Testis (tissue), 5 donors: Measurements from ENCODE around the gene NPPC. TPM values are rescaled to one million over a fixed set of nuclear protein-coding genes. Genes with fewer than 3 reads are reported as not detected.

Experiments used
- DNase-seq: peaks from one replicate; pipeline ENCODE4 v3.0.0-alpha.2; 2019
- H3K27ac ChIP-seq, 2 donors: fragments of 200-600 bp; sonication (generic); one replicate each; pipeline ENCODE4 v1.5.1; 2019
- H3K27me3 ChIP-seq: fragments of 200-600 bp; sonication (generic); one replicate; pipeline ENCODE4 v1.5.1; 2019
- H3K36me3 ChIP-seq: fragments of 200-600 bp; sonication (generic); one replicate; pipeline ENCODE4 v1.5.1; 2017; ENCODE audit warnings: low read depth; ENCODE audit errors: missing control alignments
- H3K4me1 ChIP-seq: fragments of 200-600 bp; sonication (generic); one replicate; pipeline ENCODE4 v1.5.1; 2019
- H3K4me3 ChIP-seq, 2 donors: fragments of 200-600 bp; sonication (generic); one replicate each; pipeline ENCODE4 v1.5.1; 2017 to 2019
- H3K9me3 ChIP-seq: fragments of 200-600 bp; sonication (generic); one replicate; pipeline ENCODE4 v1.5.1; 2017
- POLR2A ChIP-seq: fragments of 450-650 bp; IDR thresholded peaks from one replicate; pipeline ENCODE4 v1.6.1; 2017; ENCODE audit warnings: antibody characterized with exemption, mild to moderate bottlenecking, moderate library complexity
- WGBS, 2 donors: methylation state at CpG; one replicate each; pipeline ENCODE4 v1.1.5; 2018; 5-methylcytosine and 5-hydroxymethylcytosine counted together
- intact Hi-C: fragments of 100-400 bp; cut with DNase I; formaldehyde crosslinking; loops from one replicate; pipeline ENCODE4 v1.15.1; 2023; ENCODE audit warnings: low total_unique reads
- long read RNA-seq, 2 donors: transcript quantifications; one replicate each; lab custom pipeline, GENCODE V29; 2026
- polyA plus RNA-seq: library from polyadenylated mRNA; stranded (reverse); fragments of 350-450 nt; fragmentation: Illumina TruSeq; extraction: RNeasy Lipid Tissue Mini Kit (QIAGEN cat#74804); gene quantifications from one replicate; pipeline ENCODE4 v1.2.3, GENCODE V29; 2014; ENCODE audit warnings: low read depth, low replicate concordance; ENCODE audit not compliant: insufficient read depth
- total RNA-seq, 2 donors: library from RNA; depleted of rRNA; stranded (reverse); fragments of >200 nt; gene quantifications; one replicate each; pipeline ENCODE4 v1.2.3, GENCODE V29; 2016
- TF ChIP-seq, protein P1 (sequence below), 3 experiments: fragments of 450-650 bp in 2 of 3; fragments of 200-600 bp in 1 of 3; sonication (generic) in 1 of 3; IDR thresholded peaks; one replicate each; pipeline ENCODE4 v1.5.1; 2016 to 2019; ENCODE audit warnings: antibody characterized with exemption in 3 of 3, mild to moderate bottlenecking in 2 of 3, moderate library complexity in 1 of 3

The NPPC gene, protein sequence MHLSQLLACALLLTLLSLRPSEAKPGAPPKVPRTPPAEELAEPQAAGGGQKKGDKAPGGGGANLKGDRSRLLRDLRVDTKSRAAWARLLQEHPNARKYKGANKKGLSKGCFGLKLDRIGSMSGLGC
- total RNA-seq, result not detected
- 0.78 TPM for polyA plus RNA-seq
- long read RNA-seq, donor 1, partial matches to known transcripts, result 0 of 1 reads
- long read RNA-seq, donor 1, other reads (novel, unspliced or antisense), result 0 of 1 reads
- long read RNA-seq, donor 2, result 0 reads

DNA sequence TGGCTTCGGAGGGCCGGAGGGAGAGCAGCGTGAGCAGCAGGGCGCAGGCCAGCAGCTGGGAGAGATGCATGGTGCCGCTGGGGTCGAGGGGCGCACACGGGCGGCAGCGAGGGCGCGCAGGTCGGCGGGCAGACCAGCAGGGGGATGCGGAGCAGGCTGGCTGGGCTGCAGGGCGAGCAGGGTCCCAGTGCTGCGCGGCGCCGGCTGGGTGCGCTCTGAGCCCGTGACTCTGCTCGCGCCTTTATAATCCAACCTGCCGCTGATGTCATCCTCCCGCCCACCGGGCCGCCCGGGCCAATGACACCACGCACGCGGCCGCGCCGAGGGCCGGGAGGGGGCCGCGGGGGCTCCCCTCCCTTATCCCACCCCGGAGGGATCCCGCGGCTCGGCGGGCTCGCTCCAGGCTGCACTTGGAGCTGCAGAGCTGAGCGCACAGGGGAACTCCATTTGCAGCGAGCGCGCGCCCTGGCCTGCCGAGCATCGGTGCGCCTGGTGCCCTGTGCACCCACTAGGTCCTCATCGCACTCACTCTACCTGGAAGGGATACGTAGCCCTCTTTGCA is at the start of gene NPPC:
TSS of gene NPPC (minus strand) at position 217 of the 562 bp plus-strand sequence. CDS start at position 70, 147 bp downstream.
- Histone ChIP-seq H3K27ac (no peak within 1 kb of the TSS), H3K4me1 (peaks cover 14% of the 10 kb centered on the region), H3K36me3 (no peaks in the 10 kb centered on the region), H3K4me3 (peak within 1 kb of the TSS; percentile 31 to 34), H3K9me3 (no peaks in the 10 kb centered on the region), H3K27me3 (no peaks in the 10 kb centered on the region)
- intact Hi-C loops, result no loop called here
- DNase-seq, result peak; percentile 68
- TF ChIP-seq POLR2A, result no peak
- TF ChIP-seq, protein P1, sequence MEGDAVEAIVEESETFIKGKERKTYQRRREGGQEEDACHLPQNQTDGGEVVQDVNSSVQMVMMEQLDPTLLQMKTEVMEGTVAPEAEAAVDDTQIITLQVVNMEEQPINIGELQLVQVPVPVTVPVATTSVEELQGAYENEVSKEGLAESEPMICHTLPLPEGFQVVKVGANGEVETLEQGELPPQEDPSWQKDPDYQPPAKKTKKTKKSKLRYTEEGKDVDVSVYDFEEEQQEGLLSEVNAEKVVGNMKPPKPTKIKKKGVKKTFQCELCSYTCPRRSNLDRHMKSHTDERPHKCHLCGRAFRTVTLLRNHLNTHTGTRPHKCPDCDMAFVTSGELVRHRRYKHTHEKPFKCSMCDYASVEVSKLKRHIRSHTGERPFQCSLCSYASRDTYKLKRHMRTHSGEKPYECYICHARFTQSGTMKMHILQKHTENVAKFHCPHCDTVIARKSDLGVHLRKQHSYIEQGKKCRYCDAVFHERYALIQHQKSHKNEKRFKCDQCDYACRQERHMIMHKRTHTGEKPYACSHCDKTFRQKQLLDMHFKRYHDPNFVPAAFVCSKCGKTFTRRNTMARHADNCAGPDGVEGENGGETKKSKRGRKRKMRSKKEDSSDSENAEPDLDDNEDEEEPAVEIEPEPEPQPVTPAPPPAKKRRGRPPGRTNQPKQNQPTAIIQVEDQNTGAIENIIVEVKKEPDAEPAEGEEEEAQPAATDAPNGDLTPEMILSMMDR (IDR thresholded peaks at IDR 0.05), result peak in 2 of 3 experiments; percentile 14 to 18
- 0% methylated on average over 2 to 26 of the region's 54 CpGs for whole genome bisulfite sequencing, 2 donors

DNA sequence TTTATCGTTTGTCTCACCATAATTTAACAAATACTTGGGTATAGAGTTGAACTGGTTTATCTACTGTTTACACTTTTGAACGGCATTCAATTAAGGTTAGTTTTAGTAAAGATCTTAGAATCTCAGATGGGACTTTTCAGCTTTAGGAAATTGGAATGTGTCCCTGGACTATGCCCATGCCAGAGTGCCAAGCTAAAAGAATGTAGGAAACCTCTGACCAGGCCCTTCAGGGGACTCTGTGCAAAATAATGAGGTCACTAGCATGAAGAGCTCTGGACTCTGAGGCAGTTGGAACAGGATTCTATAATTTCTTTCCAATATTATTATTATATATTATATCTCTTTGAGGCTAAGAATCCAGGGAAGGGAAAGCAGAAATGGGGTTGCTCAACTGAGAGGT is 48.8 kb upstream of the NPPC start:
- Histone ChIP-seq H3K9me3 (no peaks in the 10 kb centered on the region), H3K27me3 (no peaks in the 10 kb centered on the region), H3K36me3 (no peaks in the 10 kb centered on the region), H3K4me1 (peaks cover 8% of the 10 kb centered on the region), H3K27ac (no peak overlapping the region), H3K4me3 (no peak overlapping the region)
- 89 to 94% methylated on average over 2 of the region's 2 CpGs for WGBS, 2 donors
- TF ChIP-seq, protein P1 (IDR thresholded peaks at IDR 0.05), result no peak
- no peak for TF ChIP-seq POLR2A
- DNase-seq, result no peak
- intact Hi-C loops, result no loop called here

DNA sequence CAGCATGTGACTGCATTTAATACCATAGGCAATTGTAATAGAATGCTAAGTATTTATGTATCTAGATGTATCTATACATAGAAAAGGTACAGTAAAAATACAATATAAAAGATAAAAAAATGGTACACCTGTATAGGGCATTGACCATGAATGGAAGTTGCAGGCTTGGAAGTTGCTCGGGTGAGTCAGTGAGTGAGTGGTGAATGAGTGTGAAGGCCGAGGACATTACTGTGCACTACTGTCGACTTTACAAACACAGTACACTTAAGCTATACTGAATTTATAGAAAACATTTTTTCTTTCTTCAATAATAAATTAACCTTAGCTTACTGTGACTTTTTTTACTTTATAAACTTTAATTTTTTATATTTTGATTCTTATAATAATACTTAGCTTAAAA is 44.3 kb upstream of the NPPC start:
- no peak for DNase-seq
- Histone ChIP-seq H3K27me3 (no peaks in the 10 kb centered on the region), H3K4me1 (no peaks in the 10 kb centered on the region), H3K9me3 (no peaks in the 10 kb centered on the region), H3K4me3 (no peak overlapping the region), H3K36me3 (no peaks in the 10 kb centered on the region), H3K27ac (no peak overlapping the region)
- TF ChIP-seq, protein P1 (IDR thresholded peaks at IDR 0.05), result no peak
- no peak for TF ChIP-seq POLR2A
- 90 to 91% methylated on average over 3 of the region's 3 CpGs for WGBS, 2 donors
- intact Hi-C loops, result no loop called here

DNA sequence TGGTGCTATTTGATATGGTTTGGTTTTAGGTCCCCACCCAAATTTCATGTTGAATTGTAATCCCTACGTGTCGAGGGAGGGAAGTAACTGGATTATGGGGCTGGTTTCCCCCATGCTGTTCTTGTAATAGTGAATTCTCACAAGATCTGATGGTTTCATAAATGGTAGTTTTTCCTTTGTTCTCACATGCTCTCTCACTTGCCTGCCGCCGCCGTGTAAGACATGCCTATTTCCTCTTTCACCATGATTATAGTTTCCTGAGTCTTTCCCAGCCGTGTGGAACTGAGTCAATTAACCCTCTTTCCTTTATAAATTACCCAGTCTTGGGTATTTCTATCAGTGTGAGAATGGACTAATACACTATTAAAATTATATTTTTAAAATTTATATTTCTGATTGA is 42.6 kb upstream of the NPPC start:
- Histone ChIP-seq H3K27me3 (no peaks in the 10 kb centered on the region), H3K27ac (no peak overlapping the region), H3K4me3 (no peak overlapping the region), H3K36me3 (no peaks in the 10 kb centered on the region), H3K9me3 (no peaks in the 10 kb centered on the region), H3K4me1 (no peaks in the 10 kb centered on the region)
- no peak for DNase-seq
- intact Hi-C loops, result no loop called here
- WGBS, 2 donors, result 92 to 97% methylated on average over 6 of the region's 6 CpGs
- no peak for TF ChIP-seq POLR2A
- TF ChIP-seq, protein P1 (IDR thresholded peaks at IDR 0.05), result no peak

DNA sequence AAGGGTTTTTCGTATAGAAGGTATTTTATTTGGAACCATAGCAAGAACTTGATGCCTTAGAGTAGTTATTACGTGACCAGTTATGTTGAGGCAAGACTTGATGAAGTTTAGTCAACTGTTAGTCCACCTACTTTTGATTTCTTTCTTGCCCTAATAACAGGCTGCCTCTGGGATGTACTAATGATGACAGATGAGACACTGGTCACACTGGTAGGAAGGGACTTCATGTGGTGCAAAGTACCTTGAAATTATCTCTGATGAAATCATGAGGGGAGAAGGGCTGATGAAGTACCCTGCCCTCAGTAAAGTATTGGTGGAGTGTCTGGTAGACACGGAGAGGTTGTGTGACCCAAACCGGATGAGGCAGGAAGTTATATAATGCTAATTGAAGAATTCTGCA is 40.7 kb upstream of the NPPC start:
- WGBS, 2 donors, result 77 to 85% methylated on average over 4 of the region's 4 CpGs
- Histone ChIP-seq H3K27ac (no peak overlapping the region), H3K9me3 (no peaks in the 10 kb centered on the region), H3K4me1 (no peaks in the 10 kb centered on the region), H3K27me3 (no peaks in the 10 kb centered on the region), H3K4me3 (no peak overlapping the region), H3K36me3 (no peaks in the 10 kb centered on the region)
- TF ChIP-seq POLR2A, result no peak
- TF ChIP-seq, protein P1 (IDR thresholded peaks at IDR 0.05), result no peak
- no peak for DNase-seq
- intact Hi-C loops, result no loop called here
